ENCODE measurements around the gene ADORA3. TPM values are rescaled to one million over a fixed set of nuclear protein-coding genes. Genes with fewer than 3 reads are reported as not detected.

Gene ADORA3
- total RNA-seq: not detected in 2 replicates

GRCh38 chr1:111503585-111504060, at the start of gene ADORA3, which contains the start of gene TMIGD3:
Gene ADORA3 (minus strand): TSS chr1:111503633. CDS start chr1:111503354, 279 bp downstream.
Gene TMIGD3 (minus strand): TSS chr1:111503633. CDS start chr1:111503354, 279 bp downstream.

Other genes starting within 250 kb of the ADORA3 start
- not detected in 2 replicates for gene CHIA, start 212.8 kb downstream of the ADORA3 start, total RNA-seq
- gene OVGP1, start 75.9 kb downstream of the ADORA3 start, total RNA-seq: 0.47 and 0.51 TPM in 2 replicates
- gene WDR77, start 54.4 kb downstream of the ADORA3 start, total RNA-seq: 15.8 and 24.3 TPM in 2 replicates
- 196 and 205 TPM in 2 replicates for gene ATP5PB, start 54.2 kb downstream of the ADORA3 start, total RNA-seq
- not detected in 2 replicates for gene C1orf162, start 29.6 kb downstream of the ADORA3 start, total RNA-seq
- not detected in 2 replicates for gene TMIGD3, start within 50 bp of the ADORA3 start, total RNA-seq
- 20.4 and 21.4 TPM in 2 replicates for gene RAP1A, start 116.2 kb upstream of the ADORA3 start, total RNA-seq
- gene INKA2, start 235.8 kb upstream of the ADORA3 start, total RNA-seq: 4.1 and 11.8 TPM in 2 replicates